Loucy (cell line): ENCODE results near the gene HSF2.

Experiments used
- H2AFZ ChIP-seq: fragments of 200-600 bp; sonication (generic); 2 replicates; pipeline ENCODE4 v1.6.0; 2016; ENCODE audit warnings: antibody characterized with exemption, mild to moderate bottlenecking, low read length, moderate library complexity
- H3F3A ChIP-seq: fragments of 200-600 bp; 2 replicates; pipeline ENCODE4 v1.6.0; 2016; ENCODE audit warnings: antibody characterized with exemption, low read depth, mild to moderate bottlenecking
- H3K27me3 ChIP-seq: fragments of 200-600 bp; sonication (generic); 2 replicates; pipeline ENCODE4 v1.6.1; 2014; ENCODE audit warnings: low read length, mild to moderate bottlenecking; ENCODE audit not compliant: insufficient read depth, poor library complexity, severe bottlenecking
- H3K36me3 ChIP-seq: fragments of 200-600 bp; sonication (generic); 2 replicates; pipeline ENCODE4 v1.6.1; 2016; ENCODE audit warnings: low read length; ENCODE audit not compliant: insufficient read depth
- H3K4me1 ChIP-seq: fragments of 200-600 bp; sonication (generic); 2 replicates; pipeline ENCODE4 v1.5.1; 2014; ENCODE audit warnings: low read length, mild to moderate bottlenecking; ENCODE audit not compliant: insufficient read depth, poor library complexity, severe bottlenecking
- H3K4me2 ChIP-seq: fragments of 200-600 bp; sonication (generic); 2 replicates; pipeline ENCODE4 v1.6.0; 2014; ENCODE audit warnings: antibody characterized with exemption, low read length, low read depth, mild to moderate bottlenecking; ENCODE audit not compliant: poor library complexity, severe bottlenecking
- H3K4me3 ChIP-seq: fragments of 200-600 bp; sonication (generic); 2 replicates; pipeline ENCODE4 v1.5.1; 2014; ENCODE audit warnings: low read length, mild to moderate bottlenecking, mixed read lengths; ENCODE audit not compliant: poor library complexity, severe bottlenecking
- H3K79me2 ChIP-seq: fragments of 200-600 bp; sonication (generic); 2 replicates; pipeline ENCODE4 v1.6.1; 2014; ENCODE audit warnings: low read length; ENCODE audit not compliant: insufficient read depth
- H3K9ac ChIP-seq: fragments of 200-600 bp; sonication (generic); 2 replicates; pipeline ENCODE4 v1.6.0; 2014; ENCODE audit warnings: mild to moderate bottlenecking, low read depth, low read length, moderate library complexity; ENCODE audit not compliant: poor library complexity, severe bottlenecking
- H3K9me2 ChIP-seq: fragments of 200-600 bp; sonication (generic); replicated peaks from 2 replicates; pipeline ENCODE4 v1.6.1; 2016; ENCODE audit warnings: low read depth, low read length, mixed read lengths
- H3K9me3 ChIP-seq: fragments of 200-600 bp; sonication (generic); 2 replicates; pipeline ENCODE4 v1.6.1; 2014; ENCODE audit warnings: mild to moderate bottlenecking, antibody characterized with exemption, low read length, low read depth; ENCODE audit not compliant: insufficient read depth
- H4K20me1 ChIP-seq: fragments of 200-600 bp; sonication (generic); 2 replicates; pipeline ENCODE4 v1.6.0; 2014; ENCODE audit warnings: antibody characterized with exemption, low read length, mild to moderate bottlenecking; ENCODE audit not compliant: insufficient read depth, poor library complexity, severe bottlenecking
- CTCF ChIP-seq: fragments of 200-600 bp; sonication (generic); conservative IDR thresholded peaks from 2 replicates; pipeline ENCODE4 v1.5.1; 2014; ENCODE audit warnings: mild to moderate bottlenecking, antibody characterized with exemption, low read length
- EZH2phosphoT487 ChIP-seq: fragments of 200-600 bp; IDR thresholded peaks from 2 replicates; pipeline ENCODE4 v1.6.1; 2018; ENCODE audit warnings: antibody characterized with exemption, mild to moderate bottlenecking, moderate library complexity, borderline replicate concordance

The HSF2 gene

GRCh38 chr6:122422003-122422402 lies 22.6 kb downstream of the HSF2 start:
- H3K27me3 ChIP-seq, result no peaks in the 10 kb centered on the region
- H3K4me3 ChIP-seq, result no peak overlapping the region
- no peaks in the 10 kb centered on the region for H3F3A ChIP-seq
- no peak for TF ChIP-seq CTCF
- no peak for TF ChIP-seq EZH2phosphoT487
- H3K9me2 ChIP-seq, result no peaks in the 10 kb centered on the region
- H3K9me3 ChIP-seq, result no peaks in the 10 kb centered on the region
- no peaks in the 10 kb centered on the region for H3K79me2 ChIP-seq
- H3K4me2 ChIP-seq, result no peak overlapping the region
- no peaks in the 10 kb centered on the region for H3K4me1 ChIP-seq
- no peak overlapping the region for H3K9ac ChIP-seq
- peaks cover 92% of the 10 kb centered on the region; the same call in 1 of the 2 replicates for H3K36me3 ChIP-seq
- no peaks in the 10 kb centered on the region for H4K20me1 ChIP-seq
- H2AFZ ChIP-seq, result no peak overlapping the region

- Histone ChIP-seq H3K36me3 (peaks cover 91% of the 10 kb centered on the region; the same call in 1 of the 2 replicates), H3F3A (no peaks in the 10 kb centered on the region), H3K4me2 (no peak overlapping the region), H3K9me2 (no peaks in the 10 kb centered on the region), H3K79me2 (no peaks in the 10 kb centered on the region), H3K9ac (no peak overlapping the region), H3K4me1 (no peaks in the 10 kb centered on the region), H3K4me3 (no peak overlapping the region), H3K9me3 (no peaks in the 10 kb centered on the region), H2AFZ (no peak overlapping the region), H4K20me1 (no peaks in the 10 kb centered on the region), H3K27me3 (no peaks in the 10 kb centered on the region)
- TF ChIP-seq CTCF (no peak), EZH2phosphoT487 (no peak)
Measured at GRCh38 chr6:122422614-122423267, 23.3 kb downstream of the HSF2 start.

- no peaks in the 10 kb centered on the region for H3K9me2 ChIP-seq
- H3K4me3 ChIP-seq, result no peak overlapping the region
- peaks cover 91% of the 10 kb centered on the region; the same call in 1 of the 2 replicates for H3K36me3 ChIP-seq
- H3K4me2 ChIP-seq, result no peak overlapping the region
- H3K79me2 ChIP-seq, result no peaks in the 10 kb centered on the region
- H3K9ac ChIP-seq, result no peak overlapping the region
- no peaks in the 10 kb centered on the region for H3K4me1 ChIP-seq
- no peaks in the 10 kb centered on the region for H4K20me1 ChIP-seq
- no peak for TF ChIP-seq EZH2phosphoT487
- TF ChIP-seq CTCF, result no peak
- H3K27me3 ChIP-seq, result no peaks in the 10 kb centered on the region
- no peaks in the 10 kb centered on the region for H3F3A ChIP-seq
- no peaks in the 10 kb centered on the region for H3K9me3 ChIP-seq
- no peak overlapping the region for H2AFZ ChIP-seq
Measured at GRCh38 chr6:122423734-122424133, 24.3 kb downstream of the HSF2 start.
